HG03575 (cell line): ENCODE data around the gene MAGI2.

ENCODE experiments used
- ATAC-seq: cut with Tn5 transposase; IDR thresholded peaks from one replicate; pipeline ENCODE4 v1.9.1; 2021; ENCODE audit not compliant: unreplicated experiment, insufficient number of reproducible peaks, low FRiP score; ENCODE audit errors: extremely low read depth

MAGI2 gene

DNA sequence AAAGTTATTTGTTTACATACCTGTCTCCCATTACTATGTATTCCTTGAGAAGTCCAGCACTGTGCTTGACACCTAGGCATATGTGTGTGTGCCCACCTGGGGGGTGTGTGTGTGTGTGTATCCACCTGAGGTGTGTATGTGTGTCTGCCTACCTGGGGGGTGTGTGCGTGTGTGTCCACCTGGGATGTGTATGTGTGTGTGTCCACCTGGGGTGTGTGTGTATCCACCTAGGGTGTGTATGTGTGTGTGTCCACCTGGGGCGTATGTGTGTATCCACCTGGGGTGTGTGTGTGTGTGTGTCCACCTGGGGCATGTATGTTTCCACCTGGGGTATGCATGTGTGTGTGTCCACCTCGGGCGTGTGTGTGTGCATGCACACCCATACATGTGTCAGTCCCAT, 1051.4 kb downstream of the MAGI2 start:
- no peak for ATAC-seq

DNA sequence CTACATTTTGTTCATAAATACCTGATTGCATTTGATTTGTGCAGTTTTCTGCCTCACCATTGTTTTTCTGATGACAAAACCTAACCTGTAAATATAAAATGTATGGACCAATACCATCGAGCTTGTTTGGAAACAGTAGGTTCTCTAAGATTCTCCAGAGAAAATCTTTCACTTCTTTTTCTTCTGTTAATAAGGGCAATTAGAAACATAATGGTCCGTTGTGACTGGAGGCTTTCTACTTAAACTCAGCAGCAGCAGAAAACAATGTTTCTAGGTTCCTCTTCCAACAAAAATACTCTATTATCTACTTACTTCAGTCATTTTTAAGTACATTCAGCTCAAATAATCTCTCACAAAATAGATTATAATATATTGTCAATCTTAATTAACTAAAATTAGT, 1053.4 kb downstream of the MAGI2 start:
- no peak for ATAC-seq

DNA sequence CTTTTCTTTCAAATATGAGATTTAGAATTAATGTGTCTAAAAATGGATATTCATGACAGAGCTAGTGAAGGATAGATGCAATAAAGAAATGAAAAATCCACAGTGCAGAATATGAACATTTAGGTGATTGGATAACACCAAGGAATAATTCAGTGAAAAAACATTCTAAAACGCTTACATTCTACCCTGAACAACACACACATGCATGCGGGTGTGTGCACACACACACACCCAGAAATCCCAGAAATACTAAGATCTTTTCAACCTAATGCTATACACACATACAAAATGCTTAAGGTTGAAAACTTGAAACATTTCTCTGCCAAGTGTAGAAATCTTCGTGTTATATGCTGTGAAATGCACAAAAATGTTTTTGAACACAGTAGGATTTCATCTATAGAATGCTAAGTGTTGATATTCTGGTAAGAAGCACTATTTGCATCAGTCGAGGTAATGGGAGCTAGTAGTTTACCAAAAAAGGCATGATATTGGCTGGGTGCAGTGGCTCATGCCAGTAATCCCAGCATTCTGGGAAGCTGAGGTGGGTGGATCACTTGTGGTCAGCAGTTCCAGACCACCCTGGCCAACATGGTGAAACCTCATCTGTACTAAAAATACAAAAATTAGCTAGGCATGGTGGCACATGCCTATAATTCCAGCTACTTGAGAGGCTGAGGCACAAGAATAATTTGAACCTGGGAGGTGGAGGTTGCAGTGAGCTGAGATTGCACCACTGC, 1054.3 kb downstream of the MAGI2 start:
- ATAC-seq, result no peak

DNA sequence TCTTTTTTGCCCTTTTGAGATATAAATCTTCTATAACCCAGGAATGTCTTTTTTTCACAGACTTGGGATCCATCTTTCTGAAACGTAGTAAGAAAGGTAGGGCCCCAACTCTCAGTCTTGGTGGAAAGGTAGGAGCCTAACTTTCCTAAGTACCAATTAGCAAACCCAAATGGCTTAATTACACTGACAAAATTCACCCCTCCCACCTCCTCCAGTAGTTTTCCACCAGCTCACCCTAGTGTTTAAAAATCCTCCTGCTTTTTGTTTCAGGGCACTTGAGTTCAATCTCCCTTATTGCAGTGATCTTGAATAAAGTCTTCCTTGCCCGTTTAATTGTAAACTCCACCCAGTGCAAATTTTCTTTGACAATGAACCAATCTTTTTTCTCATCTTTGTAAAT, 1054.9 kb downstream of the MAGI2 start:
- ATAC-seq, result no peak

DNA sequence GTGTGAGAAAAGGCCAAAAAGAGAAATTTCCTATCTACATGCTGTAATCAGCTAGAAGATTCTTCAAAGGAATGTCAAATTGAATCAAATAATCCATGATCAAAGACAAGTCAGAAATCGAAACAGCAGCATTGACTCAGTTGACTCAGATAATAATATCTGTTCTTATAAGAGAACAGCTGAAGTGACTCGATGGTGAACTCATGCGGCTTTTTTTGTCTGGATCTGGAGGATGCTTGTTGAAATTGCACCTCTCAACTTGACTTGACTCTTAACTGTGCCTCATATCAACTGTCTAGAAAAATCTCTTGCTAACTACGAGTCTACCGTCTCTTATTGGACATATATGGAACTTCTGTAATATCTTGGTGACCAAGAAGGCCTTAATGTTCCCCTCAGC, 1055.4 kb downstream of the MAGI2 start:
- no peak for ATAC-seq

DNA sequence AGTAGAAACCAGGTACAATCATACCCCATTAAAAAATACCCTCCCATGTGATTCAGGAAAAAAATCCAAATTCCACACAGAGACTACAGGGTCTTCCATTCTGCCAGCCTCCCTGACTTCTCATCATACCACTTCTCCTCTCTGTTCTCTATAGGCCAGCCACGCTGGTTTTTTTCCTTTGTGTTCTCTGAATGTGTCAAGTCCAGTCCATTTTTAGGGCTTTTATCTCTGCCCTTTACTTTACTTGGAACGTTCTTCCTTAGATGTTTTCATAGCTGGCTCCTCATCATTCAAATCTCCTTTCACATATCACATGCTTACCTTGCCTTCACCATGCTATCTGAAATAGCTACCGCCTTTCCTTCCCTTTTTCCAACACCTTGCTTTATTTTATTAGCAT, 1057.3 kb downstream of the MAGI2 start:
- ATAC-seq, result no peak

DNA sequence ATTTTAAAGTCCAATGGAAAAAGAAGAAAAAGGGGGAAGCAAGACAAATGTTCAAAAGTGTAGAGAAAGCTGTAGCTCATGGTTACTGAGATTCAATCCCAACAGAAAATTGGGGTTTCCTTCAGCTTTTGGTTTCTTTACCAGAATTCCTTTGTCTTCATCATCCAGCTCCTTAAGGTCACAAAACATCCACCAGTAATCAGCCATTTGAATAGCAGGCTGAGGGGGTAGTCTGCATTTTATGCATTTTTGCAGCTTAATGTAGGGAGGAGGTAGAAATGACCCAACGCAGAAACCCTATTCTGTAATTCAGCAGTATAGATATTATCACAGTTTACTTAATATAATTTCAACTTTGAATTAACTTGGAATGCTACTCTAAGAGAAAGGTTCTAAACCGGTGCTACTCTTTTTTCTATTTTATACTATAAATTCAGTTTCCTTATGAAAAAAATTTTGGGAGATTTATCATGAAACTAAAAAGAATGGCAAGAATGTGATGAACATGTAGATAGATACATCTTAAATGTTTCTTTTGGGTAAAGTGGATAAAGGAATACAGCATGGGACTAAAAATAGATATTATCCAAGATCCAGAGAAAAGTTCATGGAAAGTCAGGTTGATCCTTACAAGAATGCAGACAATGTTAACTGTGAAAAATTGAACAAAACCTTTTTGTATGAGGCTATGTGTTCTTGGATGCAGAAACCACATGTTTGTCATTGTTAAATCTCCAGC, 1058.0 kb downstream of the MAGI2 start:
- no peak for ATAC-seq

DNA sequence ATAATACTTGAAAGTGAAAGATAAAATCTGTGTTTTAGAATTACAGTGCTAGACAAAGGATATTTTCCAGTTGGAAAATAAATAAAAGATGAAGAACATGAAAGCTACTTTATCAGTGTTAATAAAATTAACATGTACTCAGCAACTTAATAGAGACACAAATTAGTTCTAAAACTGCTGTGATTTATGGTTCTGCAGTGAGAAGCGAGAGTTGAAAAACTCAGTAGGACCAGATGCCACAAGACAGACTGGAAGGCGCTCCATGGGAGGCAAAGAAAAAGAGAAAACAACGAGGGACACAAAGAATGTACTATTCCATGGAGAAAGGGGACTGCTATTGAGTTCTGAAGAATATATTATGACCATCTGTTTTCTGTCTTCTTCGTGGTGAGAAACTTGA, 1064.4 kb downstream of the MAGI2 start:
- no peak for ATAC-seq

DNA sequence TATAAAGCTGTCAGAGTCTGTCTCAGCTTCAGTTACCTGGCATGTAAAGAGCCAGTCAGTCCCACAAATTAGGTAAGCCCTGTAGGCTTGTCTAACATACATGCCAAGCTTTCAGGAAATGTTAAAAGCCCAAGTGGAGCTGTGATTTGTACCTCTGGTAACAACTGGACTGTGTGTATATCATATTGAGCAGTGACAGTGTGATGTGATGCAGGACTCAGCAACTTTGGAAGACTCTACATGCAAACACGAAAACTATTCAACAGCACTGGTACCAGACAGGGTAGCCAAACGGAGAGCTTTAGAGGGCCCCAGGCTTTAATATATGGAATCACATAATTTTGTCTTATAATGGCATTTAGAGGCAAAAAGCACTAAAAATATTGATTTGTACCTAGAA, 1066.9 kb downstream of the MAGI2 start:
- no peak for ATAC-seq

DNA sequence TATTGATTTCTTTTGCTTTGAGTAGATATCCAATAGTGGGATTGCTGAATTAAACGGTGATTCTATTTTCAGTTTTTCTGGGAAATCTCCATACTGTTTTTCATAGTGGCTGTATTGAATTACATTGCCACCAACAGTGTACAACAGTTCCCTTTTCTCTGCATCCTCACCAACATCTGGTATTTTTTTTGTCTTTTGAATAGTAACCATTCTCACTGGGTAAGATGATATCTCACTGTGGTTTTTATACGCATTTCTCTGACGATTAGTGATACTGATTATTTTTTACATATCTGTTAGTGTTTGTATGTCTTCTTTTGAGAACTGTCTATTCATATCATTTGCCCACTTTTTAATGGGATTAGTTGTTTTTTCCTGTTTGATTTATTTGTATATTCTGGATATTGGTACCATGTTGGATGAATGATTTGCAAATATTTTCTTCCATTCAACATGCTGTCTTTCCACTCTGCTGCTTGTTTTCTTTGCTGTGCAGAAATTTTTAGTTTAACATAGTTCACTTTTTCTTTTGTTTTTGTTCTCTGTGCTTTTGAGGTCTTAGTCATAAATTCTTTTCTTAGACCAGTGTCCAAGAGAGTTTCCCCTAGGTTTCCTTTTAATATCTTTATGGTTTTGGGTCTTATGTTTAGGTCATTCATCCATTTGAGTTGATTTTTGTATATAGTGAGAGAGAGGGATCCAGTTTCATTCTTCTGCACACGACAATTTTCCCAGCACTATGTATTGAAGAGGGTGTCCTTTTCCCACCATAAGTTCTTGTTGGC, 1070.2 kb downstream of the MAGI2 start:
- ATAC-seq, result no peak

DNA sequence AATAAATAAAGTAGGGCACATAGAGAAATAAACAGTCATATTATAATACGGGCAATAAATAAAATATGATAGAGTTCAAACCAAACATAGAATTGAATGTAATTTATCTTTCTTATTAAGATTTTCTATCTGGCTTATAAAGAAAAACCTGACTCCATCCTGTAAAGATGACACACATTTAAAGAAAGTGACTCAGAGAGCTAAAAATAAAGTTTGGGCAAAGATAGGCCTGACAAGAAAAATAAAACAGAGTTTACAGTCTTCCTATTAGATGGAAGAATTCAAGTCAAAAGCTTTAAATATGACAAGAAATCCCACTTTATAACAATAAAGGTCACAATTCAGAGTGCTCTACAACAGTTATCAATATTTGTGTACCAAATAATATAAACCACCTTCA, 1074.3 kb downstream of the MAGI2 start:
- no peak for ATAC-seq

DNA sequence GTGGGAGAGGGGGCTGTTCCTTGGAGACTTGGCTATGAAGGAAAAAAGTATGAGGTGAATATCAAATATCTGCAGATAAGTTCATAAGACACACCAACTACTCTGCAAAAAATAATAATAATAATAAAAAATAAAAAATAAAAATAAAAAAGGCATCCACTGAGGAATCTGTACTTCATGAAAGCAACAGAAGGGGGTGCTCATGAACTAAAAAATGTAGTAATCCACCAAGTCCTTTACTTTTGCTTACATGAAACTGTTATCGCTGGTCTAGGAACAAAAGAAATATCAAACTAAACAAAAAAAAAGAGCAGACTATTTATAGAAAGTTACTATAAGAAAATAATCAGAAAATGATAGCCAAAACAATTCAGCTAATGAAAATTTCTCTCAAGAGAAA, 1075.9 kb downstream of the MAGI2 start:
- ATAC-seq, result no peak

DNA sequence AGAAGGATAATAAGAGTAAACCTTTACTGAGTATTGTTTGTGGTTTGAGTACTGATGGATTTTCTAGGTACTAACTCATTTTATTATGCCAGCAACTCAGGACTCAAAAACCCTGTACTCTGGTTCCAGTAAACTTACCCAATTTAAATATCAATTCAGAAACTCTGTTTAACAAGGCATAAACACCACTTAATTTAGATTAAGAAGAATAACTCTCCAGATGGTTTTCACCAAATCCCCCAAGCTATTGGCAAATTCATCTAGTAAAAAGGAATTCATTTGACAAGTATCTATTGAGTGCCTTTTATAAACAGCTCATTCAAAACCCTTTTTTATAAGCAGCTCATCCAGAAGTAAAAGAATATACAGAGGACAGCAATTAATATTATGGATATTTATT, 1082.5 kb downstream of the MAGI2 start:
- ATAC-seq, result no peak

DNA sequence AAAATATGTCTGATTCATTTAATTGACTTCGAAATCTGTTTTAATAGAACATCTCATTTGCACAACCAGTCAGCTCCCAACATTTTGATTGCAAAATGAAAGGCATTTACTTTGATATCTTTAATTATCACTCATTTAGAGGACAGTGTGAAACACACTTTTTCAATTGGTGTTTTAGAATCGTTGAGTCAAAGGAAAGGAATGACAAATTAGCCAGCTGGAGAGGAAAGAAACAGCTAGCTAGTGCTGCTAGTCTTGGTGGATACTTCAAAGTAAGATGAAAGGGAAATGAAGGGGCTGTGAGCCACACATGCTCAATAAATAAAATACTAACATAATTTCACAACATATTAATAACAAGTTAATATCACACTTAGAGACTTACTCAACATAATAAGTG, 1084.7 kb downstream of the MAGI2 start:
- no peak for ATAC-seq

DNA sequence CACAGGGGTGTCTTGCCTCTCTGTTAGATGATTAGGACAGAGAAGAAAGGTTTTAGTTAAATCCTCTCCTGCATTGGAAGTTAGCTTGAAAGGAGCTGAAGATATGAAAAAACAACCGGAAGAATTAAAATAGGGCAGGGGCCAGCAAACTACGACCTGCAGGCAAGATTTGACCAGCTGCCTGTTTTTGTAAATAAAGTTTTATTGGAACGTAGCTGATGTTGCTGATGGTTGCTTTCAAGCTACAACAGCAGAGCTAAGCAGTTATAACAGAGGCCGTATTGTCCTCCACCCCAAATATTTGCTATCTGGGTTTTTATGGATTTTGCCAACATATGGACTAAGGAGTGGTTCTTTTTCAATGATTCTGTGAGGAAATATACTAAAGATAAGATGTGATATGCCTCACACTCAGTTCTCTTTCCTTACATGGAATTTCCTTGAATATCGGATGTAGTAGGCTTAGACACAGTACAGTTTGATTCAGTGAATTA, 1086.1 kb downstream of the MAGI2 start:
- ATAC-seq, result no peak

DNA sequence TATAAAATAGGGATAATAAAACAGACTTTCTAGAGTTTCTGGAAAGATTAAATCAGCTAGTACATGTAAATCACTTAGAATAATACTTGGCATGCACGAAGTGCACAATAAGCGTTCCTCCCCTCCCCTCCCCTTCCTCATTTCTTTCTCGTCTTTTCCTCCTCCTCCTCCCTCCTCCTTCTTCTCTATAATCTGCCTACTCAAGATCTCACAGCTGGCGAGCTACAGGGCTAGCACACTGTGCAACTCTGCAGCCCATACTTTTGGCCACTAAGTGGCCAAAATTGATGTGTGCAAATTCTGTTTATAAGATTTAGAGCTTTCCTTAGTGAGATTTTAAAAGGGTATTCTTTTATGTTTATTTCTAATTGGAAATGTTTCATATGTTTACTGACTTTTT, 1089.6 kb downstream of the MAGI2 start:
- ATAC-seq, result no peak

DNA sequence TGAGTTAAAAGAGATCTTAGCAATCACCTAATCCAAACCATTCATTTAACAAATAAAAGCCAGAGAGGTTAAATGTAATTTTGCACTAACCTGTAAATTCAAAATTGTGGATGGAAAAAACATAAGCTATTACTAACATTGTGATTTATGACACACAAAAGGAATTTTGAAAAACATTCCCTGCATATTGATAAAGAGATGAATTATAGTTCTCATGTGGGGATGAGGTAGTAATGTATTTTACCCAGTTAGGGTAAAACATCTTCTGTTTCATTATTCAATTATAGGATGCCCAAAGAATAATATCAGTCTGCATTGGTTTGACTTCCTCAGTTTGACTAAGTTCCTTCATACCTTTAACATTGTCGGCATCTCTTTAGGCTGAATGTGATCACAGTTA, 1093.6 kb downstream of the MAGI2 start:
- no peak for ATAC-seq

DNA sequence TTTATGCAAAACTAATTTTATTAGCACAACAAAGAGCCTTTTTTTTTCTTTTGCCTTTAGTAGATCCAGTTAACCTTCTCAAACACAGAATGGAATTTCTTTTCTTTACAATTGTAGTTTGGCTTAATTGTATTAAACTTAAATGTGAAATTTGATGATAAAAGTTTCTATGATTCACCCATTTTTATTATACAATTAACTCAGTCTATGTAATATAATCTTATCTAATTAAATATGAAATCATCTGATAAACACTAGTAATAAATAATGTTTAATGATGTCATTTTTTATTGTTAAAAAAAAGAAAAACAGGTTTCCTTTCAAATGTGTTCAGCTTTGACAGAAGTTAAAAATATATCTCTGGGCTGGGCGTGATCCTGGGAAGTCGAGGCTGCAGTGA, 1095.8 kb downstream of the MAGI2 start:
- no peak for ATAC-seq

DNA sequence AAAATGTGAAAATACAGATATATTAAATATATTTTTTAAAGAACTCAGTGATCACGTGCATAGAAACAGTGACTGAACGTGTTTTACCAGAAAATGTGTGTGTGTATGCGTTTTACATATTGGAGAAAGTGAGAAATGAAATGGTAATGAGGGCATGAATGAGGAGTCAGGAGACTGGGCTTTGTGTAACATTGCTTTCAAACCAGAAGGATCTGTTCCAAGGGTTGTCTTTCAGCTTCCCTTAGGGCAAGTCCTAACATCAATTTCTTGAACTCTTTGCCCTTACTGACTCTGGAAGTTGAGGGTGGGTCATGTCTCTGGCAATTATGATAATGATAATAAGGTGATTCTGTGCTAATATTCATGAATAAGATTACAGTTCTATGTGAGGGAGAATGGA, 1097.6 kb downstream of the MAGI2 start:
- no peak for ATAC-seq

DNA sequence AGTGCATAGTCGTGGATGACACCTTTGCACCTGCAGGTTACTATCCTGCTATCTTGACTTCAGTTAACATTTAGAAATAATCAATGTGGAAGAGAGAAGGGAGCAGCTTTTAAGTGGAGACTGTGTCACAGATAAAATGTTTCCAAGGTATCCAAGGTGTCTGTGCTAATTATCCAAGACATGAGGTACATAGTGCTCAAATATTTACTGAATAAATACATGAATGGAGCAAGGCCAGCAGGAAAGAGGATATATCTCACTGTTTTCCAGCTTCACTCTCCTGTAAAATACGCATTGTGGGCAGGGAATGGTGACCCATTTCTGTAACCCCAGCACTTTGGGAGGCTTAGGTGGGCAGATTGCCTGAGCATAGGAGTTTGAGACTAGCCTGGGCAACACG, 1102.5 kb downstream of the MAGI2 start:
- no peak for ATAC-seq
